ENCODE data around the gene CLASP1. TPM values are rescaled to one million over a fixed set of nuclear protein-coding genes. Genes with fewer than 3 reads are reported as not detected.

CLASP1 gene
- total and polyA plus RNA-seq, 2 of the 8 experiments (the other 6 are each of a cell fraction or from before 2014, with no cell fraction given) = 7.3 to 53.9 TPM

DNA sequence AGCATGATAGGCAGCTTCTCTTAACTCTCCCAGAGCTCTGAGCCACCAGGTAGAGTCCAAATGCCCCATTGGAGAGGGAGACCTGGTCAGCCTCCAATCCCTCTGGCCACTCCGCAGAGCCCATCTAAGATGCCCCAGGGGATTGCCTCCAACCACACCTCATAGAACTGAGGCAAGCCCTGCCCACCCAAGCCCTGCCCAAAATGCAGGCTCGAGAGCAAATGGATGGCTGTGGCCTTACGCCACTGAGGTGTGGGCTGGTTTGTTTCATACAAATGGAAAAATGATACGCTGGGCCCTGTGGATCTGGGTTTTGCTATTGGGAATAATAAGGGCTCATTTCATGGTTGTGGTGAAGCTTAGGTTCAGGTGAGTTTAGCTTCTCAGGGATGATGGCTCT, 361.3 kb downstream of the CLASP1 start:
- Histone ChIP-seq H2BK20ac (ENCODE audit: low read length) (no peak overlapping the region), H2BK120ac (replicated peaks; ENCODE audit: low read depth, low read length) (no peak overlapping the region), H3K14ac (ENCODE audit: insufficient read length) (no peak overlapping the region), H4K91ac (replicated peaks; ENCODE audit: insufficient read length, low read length) (no peak overlapping the region), H2AK5ac (ENCODE audit: low read depth, low read length) (no peak overlapping the region), H3K23ac (ENCODE audit: insufficient read length) (no peak overlapping the region), H2AFZ (ENCODE audit: low read length) (no peak overlapping the region), H3K79me1 (ENCODE audit: low read depth, low read length) (no peaks in the 10 kb centered on the region; the same call in 1 of the 2 replicates), H3K23me2 (ENCODE audit: low read depth, low read length) (peaks cover 11% of the 10 kb centered on the region; the same call in 1 of the 2 replicates), H4K5ac (ENCODE audit: insufficient read length, low read depth, low read length) (no peak overlapping the region), H2BK5ac (ENCODE audit: low read depth, low read length) (no peak overlapping the region), H3K9me3 (ENCODE audit: insufficient read depth in 2 of 2, low read depth in 1 of 2, low read length in 1 of 2) (no peaks in the 10 kb centered on the region), H3K4me1 (replicated peaks in 1 of 4; ENCODE audit: control insufficient read depth in 3 of 4, insufficient read depth in 4 of 4, low read length in 3 of 4) (peaks cover 0 to 3% (median 0%) of the 10 kb centered on the region in 4 experiments; a peak in 1 of 7 replicates), H4K20me1 (replicated peaks in 1 of 2; ENCODE audit: control insufficient read depth in 1 of 2, insufficient read depth in 2 of 2, low read length in 2 of 2) (peaks cover 0 to 2% of the 10 kb centered on the region in 2 experiments), H2BK12ac (ENCODE audit: low read depth, low read length) (no peak overlapping the region), H3K56ac (replicated peaks; ENCODE audit: insufficient read length, low read depth, low read length) (no peak overlapping the region), H3K4me2 (ENCODE audit: insufficient read depth in 1 of 2, low read depth in 2 of 2, low read length in 2 of 2) (no peak overlapping the region), H4K8ac (ENCODE audit: extremely low read depth, insufficient read depth, low read length) (no peak overlapping the region), H3K4me3 (ENCODE audit: extremely low read depth in 1 of 4, insufficient read depth in 2 of 4, low read depth in 3 of 4, low read length in 4 of 4) (no peak overlapping the region), H3K4ac (replicated peaks; ENCODE audit: insufficient read length, low read depth, low read length) (no peak overlapping the region), H3K27ac (ENCODE audit: low read depth, low read length) (no peak overlapping the region), H3K79me2 (ENCODE audit: control insufficient read depth in 1 of 2, insufficient read depth in 2 of 2, low read length in 2 of 2) (no peaks in the 10 kb centered on the region), H3K18ac (ENCODE audit: extremely low read depth, low read length) (no peak overlapping the region), H3K36me3 (ENCODE audit: control insufficient read depth in 2 of 4, insufficient read depth in 4 of 4, low read length in 3 of 4) (no peaks in the 10 kb centered on the region), H3K9ac (replicated peaks in 1 of 4; ENCODE audit: extremely low read depth in 1 of 4, low read depth in 3 of 4, low read length in 3 of 4) (no peak overlapping the region), H2BK15ac (ENCODE audit: low read length) (no peak overlapping the region), H3K27me3 (replicated peaks in 1 of 4; ENCODE audit: control insufficient read depth in 3 of 4, extremely low read depth in 1 of 4, insufficient read depth in 3 of 4, low read length in 3 of 4) (peaks cover 7 to 31% (median 25%) of the 10 kb centered on the region in 4 experiments)
- FAIRE-seq (no peak), DNase-seq (ENCODE audit: low read depth in 1 of 2, low spot score in 2 of 2) (no peak)
- ChIA-PET POLR2A (ENCODE audit: partially characterized antibody) (no interaction called here), CTCF (ENCODE audit: partially characterized antibody) (interaction anchor here (0.8 to 5.1 kb wide), 9 partner anchors 10 to 203 kb away, joined by 3 to 34 read pairs (median 5); no protein-coding TSS in a partner anchor)
- 88% methylated on average over 3 of the region's 4 CpGs; no CpG with 5 or more reads in 1 of the 2 experiments for WGBS, 2 experiments (ENCODE audit: extremely low coverage in 1 of 2, insufficient coverage in 1 of 2, insufficient read length in 1 of 2, insufficient replicate concordance in 2 of 2, low coverage in 1 of 2, low lambda C conversion rate in 2 of 2, missing lambda C conversion rate in 1 of 2)
- TF ChIP-seq KDM4A (IDR thresholded peaks at IDR 0.05; ENCODE audit: low read depth, low read length, severe bottlenecking) (no peak), EZH2 (IDR thresholded peaks at IDR 0.05; ENCODE audit: low read depth, low read length, severe bottlenecking) (no peak)

Small RNA genes within 50 kb of the gene (small RNA-seq; reads per million reads assigned to genes)
- not detected for gene RF00019 (ENCODE audit: insufficient read depth)
- 89.0 reads per million, percentile 97 among the genes with 10 or more reads in this experiment for gene RNU4ATAC (ENCODE audit: insufficient read depth)

Other genes with a start within 250 kb of the CLASP1 start
- gene RNU4ATAC, start 118.6 kb downstream of the CLASP1 start, total RNA-seq (2021; fragmentation: NEBNext Ultra II Directional; extraction: Animal tissue kit (Norgen Biotek cat#: 25700)) = not detected in 2 replicates
- not detected in 2 replicates for gene RNU4ATAC, start 118.6 kb downstream of the CLASP1 start, polyA plus RNA-seq (2011; rRNA removed)
- 99.3 and 117 TPM in 2 replicates for gene NIFK, start 87.4 kb upstream of the CLASP1 start, total RNA-seq (2021; fragmentation: NEBNext Ultra II Directional; extraction: Animal tissue kit (Norgen Biotek cat#: 25700))
- gene NIFK, start 87.4 kb upstream of the CLASP1 start, polyA plus RNA-seq (2011; rRNA removed) = 12.2 and 24.4 TPM in 2 replicates
- 96.1 and 96.3 TPM in 2 replicates for gene TSN, start 106.2 kb upstream of the CLASP1 start, total RNA-seq (2021; fragmentation: NEBNext Ultra II Directional; extraction: Animal tissue kit (Norgen Biotek cat#: 25700))
- 30.6 and 44.4 TPM in 2 replicates for gene TSN, start 106.2 kb upstream of the CLASP1 start, polyA plus RNA-seq (2011; rRNA removed)

All from H1 (cell line).